Stimulated activated CD4-positive, alpha-beta T cell treated with anti-CD3 and anti-CD28 coated beads, Interleukin-15, amount 100 ng/mL, for 1 hour (primary cell): ENCODE data around the gene SDR42E1.

Experiments
- DNase-seq, 2 donors: peaks; one replicate each; pipeline ENCODE4 v3.0.0-alpha.2; 2020; ENCODE audit warnings: low read depth in 1 of 2, low spot score in 1 of 2

Gene SDR42E1, protein sequence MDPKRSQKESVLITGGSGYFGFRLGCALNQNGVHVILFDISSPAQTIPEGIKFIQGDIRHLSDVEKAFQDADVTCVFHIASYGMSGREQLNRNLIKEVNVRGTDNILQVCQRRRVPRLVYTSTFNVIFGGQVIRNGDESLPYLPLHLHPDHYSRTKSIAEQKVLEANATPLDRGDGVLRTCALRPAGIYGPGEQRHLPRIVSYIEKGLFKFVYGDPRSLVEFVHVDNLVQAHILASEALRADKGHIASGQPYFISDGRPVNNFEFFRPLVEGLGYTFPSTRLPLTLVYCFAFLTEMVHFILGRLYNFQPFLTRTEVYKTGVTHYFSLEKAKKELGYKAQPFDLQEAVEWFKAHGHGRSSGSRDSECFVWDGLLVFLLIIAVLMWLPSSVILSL

DNA sequence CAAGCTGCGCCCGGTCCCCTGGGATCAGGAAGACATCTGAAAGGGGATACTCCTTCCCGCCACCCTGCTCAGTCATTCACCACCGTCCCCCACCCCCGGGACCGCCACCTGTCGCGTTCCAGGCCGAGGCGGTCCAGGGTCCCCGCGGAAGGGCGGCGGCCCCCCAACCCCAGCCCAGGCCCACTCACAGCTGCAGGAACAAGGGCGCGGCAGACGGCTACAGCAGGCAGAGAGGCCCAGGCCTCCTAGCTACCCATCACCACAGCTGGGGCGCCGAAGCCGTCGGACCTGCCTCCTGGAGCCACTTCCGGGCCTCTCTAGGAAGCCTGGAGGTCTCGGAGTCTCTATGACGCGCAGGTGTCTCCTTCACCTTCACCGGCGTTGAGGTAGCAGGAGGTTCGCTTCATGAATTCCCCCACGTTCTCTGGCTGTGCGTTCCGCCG, at the start of gene SDR42E1:
TSS of gene SDR42E1 (minus strand) at position 272 of the 443 bp plus-strand sequence. CDS start 10,612 bp downstream, outside the sequence.
- peak; percentile 4 to 53 for DNase-seq

DNA sequence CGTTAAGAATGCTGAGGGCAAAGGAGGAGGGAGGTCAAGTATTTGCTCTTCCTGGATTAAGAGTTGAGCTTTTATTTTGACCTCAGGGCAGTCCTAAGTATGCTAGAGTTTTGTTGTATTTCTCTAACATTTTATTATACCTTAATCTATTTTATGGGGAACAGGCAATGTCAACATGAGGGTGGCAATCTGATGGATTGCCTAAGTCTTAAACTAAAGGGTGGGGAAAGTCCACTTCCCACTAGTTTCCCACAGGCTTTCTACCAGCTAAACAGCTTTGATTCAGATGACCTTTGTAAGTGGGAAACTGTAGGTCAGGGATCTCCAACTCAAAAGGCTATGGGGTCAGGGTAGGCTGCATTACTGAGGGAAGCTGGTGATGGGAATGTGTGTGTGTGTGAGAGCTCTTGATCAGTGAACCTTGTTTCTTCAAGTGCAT, 48.7 kb upstream of the SDR42E1 start:
- no peak for DNase-seq

DNA sequence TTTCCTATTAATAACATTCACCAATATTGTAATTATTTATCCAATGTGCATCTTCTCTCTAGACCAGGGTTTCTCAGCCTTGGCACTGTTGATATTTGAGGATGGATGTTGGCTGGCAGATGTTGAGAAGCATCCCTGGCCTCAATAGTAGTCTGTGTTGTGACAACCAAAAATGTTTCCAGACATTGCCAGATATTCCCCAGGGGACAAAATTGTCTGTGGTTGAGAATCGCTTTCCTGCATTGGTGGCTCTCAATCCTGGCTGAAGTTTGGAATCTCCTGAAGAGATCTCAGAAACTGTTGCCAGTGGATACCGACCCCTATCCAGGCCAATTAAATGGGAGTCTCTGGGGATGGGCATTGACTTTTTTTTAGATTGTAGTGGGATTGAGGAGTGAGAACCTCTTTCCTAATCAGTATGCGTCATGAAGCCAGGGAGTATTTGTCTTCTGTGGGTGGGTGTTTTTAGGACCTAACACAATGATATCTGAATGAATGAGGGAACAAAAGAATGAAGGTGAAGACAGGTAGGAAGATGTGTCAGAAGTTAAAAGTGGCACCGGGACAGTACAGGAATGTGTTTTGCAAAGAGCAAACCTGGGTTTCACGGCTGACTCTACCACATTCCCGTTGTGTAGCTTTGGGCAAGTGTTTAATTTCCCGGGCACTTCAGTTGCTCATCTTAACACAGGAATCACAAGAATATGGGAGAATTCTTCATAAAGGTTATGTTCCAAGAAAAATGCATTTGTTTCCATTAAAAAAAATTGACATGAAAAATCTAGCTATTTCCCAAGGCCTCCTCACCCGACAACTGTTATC, 48.1 kb upstream of the SDR42E1 start:
- no peak for DNase-seq

DNA sequence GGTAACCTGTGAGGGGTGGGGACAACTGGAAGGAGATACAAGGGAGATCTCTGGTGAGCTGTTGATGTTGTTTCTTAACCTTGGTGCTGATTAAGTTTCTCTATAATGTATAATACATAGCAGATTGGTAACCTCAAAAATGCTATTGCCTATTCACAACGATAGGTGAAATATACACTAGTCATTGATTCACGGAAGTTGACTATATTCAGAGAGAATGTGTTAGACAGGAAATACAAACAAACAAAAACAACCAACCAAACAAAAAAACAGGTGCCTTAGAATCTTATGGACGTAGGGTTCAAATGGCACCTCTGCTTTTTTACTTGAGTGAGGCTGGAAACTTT, 45.3 kb upstream of the SDR42E1 start:
- no peak for DNase-seq

DNA sequence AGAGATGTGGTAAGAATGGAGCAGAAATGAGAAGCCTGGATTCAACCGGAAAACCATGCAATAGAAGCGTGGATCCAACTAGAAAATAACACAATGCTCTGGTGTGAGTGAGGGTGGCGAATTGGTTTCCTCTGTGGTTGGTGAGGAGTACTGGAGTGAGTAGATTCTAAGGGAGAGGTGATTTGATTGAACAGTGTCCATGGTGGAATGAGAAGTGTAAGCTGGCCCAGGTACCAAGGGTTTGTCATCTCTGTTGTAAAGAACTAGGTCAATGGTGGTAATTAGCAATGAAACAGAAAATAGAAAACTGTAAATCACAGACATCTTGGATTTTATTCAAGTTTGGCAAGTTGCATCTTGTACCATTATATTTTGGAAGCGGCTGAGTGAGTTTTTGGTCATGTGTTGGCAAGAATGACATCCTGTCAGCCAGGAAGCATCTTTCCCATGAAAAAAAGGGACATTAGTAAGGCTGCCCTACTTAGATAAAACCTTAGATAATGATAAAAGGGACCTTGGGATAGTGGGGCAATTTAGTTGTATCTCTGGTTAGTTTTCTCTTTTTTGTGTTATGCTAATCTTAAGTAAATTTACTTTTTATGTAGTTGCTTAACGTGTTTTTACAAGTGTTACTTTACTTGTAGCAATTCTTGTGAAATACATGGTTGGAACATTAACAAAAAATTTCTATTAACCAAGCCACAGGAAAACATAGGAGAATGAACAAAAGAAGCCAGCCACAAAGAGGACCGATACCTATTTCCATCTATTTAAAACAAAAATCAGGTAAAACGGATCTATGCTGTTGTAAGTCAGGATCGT, 44.7 kb upstream of the SDR42E1 start:
- DNase-seq: no peak

DNA sequence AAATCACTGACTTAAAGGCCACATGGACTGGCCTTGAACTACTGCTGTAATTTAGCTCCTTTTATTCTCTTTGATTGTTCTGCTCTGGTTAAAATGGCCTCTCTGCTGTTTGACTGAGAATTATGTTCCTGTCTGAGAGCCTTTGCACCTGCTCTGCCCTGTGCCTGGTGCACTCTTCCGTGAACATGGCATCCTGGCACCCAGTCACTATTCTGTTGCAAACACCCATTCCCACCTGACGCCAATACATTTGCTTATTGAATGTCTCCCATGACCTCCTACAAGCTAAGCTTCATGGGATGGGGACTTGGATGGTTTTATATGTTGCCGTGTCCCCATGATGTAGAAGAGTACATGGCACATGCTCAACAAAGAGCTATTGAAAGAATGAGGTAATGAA, 43.8 kb upstream of the SDR42E1 start:
- DNase-seq: no peak

DNA sequence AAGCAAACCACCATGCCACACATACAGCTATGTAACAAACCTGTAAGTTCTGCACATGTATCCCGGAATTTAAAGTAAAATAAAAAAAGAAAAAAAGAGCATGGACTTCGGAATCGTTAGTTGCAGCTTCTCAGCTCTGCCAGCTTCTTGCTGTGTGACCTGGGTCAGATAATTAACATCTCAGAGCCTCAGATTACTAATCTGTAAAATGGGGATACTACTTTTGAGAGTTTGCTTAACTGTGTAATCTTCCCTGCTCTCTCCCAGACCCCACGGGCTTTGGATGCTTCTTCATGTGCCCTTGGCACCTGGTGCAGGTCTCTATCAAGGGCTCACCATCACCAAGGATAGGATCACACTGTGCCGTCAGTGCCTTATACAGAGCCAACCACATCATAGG, 40.4 kb upstream of the SDR42E1 start:
- DNase-seq: no peak

DNA sequence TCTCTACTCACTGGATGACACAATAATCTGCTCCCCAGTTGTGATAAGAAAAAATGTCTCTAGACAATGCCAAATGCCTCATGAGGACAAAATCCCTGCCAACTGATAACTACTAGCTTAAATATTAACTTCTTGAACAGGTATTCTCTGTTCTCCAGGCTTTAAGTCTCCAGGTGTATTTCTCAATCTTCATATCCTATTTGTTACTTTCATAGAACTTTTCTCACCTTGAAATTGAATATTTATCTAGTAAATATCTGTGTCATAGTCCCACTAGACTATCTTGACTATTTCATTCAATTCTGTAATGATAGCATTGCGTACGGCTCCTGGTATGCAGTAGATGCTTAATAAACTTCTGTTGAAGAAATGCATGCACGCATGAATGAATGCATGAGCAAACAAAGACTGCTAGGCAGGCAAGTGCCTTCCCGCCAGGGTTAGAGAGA, 39.7 kb upstream of the SDR42E1 start:
- no peak for DNase-seq

DNA sequence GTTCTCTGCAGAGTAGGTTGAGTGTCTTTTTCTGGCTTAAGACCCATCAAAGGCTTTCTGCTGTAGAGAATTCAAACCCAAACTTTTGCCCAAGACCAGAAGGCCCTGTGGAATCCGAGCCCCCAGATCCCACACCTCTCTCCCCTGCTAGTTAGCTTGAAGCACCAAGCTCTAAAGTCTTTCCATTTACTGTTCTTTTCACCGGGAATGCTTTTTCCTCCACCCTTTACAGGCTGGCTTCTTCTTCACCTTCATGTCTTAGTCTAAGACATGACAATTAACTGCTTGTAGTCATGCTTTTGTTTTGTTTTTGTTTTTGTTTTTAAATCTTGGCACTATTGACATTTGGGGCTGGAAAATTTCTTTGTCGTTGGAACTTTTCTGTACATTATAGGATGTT, 39.2 kb upstream of the SDR42E1 start:
- DNase-seq: no peak

DNA sequence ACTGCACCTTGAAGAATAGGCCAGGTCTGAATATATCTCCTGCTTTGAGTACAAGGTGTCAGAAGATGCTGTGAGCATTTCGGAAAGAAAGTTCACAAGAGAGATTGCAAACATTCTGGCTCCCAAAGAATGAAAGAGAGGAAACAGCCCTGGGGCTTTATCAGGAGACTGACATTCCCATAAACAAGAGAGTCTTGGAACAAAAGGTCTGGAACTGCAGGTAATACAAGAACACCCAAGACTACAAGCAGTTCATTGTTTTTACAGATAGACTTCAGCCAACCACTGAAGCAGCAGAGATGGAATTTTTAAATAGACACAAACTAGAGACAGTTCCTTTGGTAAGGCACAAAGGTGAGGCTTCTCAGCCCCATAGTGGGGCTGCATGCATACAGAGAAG, 38.2 kb upstream of the SDR42E1 start:
- no peak for DNase-seq

DNA sequence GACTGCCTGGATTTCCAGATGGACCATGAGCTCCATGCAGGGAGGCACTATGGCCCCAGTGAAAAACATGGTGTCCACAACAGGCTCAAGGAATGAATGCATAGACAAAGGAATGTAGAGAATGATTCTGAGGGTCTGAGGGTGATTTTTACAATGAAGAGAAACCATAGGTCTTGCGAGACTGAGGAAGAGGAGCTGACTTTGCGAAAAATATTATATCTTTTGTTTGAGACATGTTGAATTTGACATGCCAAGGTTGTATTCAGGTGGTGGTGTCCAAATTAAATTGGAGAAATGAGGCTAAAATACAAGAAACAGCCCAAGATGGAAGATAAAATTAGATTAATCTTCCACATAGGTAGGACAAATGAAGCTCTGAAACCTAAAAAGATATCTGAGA, 36.5 kb upstream of the SDR42E1 start:
- DNase-seq: no peak

DNA sequence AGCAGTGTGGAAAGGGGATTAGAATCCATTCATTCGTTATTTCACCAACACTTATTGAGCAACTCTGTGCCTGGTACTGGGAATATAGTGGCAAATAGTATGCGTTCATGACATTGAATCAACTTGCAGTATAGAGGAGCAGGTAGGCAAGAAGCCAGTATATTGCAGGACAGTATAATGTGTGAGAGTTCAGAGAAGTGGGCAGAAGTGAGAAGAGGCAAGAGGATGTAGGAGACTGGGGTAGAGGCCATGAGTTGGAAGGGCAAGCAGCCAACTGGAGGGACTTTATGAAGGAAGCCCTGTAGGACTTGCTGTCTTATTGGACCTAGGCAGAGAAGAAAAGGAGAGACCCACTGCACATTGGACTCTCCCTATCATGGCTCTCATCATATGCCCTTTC, 36.1 kb upstream of the SDR42E1 start:
- no peak for DNase-seq

DNA sequence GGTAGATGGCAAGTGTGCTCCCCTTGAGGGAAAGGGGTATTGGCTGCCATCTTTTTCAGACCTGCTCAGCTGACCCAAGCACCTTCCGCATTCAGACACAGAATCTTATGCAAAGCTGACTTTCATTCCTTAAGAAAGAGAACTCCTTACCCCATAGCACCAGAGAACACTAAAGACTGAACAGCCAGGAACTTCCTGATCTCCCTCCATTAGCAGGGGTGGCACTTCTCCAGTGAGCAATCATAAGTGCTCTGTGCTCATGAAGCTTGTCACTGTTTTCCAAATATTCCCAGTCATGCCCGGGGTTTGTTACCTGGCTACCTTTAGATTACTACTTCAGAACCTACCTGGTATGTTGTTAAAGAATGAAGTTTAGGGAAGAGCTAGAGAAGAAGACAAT, 35.7 kb upstream of the SDR42E1 start:
- DNase-seq: no peak

DNA sequence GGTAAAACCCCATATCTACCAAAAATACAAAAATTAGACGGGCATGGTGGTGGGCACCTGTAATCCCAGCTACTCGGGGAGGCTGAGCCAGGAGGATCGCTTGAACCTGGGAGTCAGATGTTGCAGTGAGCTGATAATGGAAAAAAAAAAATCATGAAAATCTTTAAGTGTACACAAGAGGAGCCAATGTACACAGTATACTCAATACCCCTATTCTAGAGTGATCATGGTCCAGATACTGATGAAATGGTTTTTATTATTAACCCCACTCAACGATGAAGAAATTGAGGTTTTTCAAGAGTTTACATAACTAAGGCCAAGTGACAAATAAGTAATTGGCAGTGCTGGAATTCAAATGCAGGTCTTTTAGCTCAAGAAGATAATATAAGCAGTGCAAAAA, 35.3 kb upstream of the SDR42E1 start:
- no peak for DNase-seq

DNA sequence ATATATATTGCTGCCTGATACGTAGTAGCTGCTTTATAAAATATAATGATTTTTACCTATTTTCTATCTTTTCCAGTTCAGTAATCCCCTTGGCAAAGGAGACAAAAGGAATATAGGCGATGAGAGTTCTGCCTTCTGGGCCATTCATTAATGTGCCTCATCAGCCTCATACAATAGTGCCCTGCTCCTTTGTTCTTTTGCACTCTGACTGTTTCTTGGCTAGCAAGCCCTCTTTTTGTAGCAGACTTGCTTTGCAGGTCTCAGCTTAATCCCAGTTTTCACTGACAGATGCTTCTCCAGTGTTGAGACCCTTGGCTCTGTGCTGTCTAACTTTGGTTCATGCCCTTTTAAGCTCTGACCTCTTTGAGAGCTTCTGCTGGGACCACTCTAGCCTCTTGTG, 34.2 kb upstream of the SDR42E1 start:
- DNase-seq: no peak

DNA sequence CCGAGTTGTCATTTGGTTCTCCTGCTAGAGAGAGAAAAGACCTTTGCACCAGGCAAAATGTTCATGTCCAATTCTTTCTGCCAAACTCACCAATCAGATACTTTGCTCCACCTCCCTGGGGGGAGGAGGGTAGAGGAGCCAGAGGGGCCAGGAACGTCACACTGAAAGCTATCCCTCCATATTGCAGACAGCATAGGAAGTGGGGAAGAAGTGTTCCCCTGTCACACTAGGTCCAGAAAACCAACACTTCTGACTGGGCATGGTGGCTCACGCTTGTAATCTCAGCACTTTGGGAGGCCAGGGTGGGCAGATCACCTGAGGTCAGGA, 33.3 kb upstream of the SDR42E1 start:
- DNase-seq: no peak

DNA sequence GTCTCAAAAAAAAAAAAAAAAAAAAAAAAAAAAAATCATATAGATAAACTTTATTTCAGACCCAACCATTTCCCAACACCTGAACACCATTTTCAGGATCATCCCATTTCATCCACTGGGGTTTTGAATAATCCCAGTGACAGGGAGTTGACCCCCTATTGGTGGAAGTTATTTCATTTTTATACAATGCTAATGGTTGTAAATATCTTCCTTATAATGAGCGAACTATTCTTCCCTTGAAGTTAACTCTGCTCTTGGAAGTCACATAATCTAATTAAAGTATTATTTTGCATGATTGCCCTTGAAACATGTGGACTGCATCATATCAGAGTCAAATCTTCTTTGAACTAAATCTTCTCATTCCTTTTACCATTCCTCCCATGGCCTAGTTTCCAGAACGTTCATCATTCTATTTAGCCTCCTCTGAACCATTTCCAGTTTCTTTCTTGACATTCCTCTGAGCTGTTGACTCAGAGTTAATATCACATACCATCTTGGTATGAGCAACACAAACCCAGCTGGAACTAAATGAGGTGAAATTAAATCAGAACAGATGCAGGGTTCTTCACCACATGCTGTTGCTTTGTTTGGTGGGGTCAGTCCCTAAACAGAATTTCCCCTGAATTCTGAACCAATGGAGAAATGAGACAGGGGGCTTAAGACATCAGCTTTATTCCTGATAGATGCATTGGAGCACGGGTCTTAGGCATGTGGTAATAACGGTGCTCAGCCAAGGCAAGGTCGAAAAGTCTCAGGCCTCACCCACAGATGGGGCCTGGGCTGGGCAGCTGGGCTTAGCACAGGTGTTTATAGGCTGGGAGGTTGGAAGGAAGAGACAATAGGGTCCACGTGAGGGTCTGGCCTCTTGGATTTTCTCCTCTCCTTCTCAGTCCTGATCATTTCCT, 32.7 kb upstream of the SDR42E1 start:
- DNase-seq: no peak

DNA sequence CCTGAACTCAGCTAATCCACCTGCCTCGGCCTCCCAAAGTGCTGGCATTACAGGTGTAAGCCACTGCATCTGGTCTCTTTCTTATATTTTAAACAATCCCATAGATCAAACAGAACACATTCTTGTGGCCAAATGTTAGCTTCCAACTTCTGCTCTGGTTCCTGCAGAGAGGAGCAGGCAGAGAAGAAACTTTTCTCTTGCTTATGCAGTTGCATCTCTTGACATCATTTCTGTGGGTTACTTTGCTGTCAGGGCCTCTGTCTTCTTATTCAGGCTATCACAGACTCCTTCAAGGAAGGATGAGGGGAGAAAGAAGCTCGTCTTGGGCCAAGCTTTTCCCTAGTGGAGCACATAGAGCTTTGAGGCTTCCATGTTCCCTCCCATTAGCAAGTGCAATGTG, 31.6 kb upstream of the SDR42E1 start:
- DNase-seq: no peak

DNA sequence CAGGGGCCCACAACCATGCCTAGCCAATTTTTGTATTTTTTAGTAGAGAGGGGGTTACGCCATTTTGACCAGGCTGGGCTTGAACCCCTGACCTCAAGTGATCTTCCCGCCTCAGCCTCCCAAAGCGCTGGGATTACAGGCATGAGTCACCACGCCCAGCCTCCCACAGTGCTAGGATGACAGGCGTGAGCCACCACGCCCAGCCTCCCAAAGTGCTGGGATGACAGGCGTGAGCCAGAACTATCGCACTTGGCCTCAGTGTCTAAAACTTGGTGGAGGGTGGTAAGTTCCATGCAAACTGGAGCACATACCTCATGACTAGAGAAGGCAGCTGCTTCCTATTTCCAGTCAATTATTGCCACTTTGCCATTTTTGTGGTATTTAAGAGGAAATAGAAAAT, 30.9 kb upstream of the SDR42E1 start:
- no peak for DNase-seq

DNA sequence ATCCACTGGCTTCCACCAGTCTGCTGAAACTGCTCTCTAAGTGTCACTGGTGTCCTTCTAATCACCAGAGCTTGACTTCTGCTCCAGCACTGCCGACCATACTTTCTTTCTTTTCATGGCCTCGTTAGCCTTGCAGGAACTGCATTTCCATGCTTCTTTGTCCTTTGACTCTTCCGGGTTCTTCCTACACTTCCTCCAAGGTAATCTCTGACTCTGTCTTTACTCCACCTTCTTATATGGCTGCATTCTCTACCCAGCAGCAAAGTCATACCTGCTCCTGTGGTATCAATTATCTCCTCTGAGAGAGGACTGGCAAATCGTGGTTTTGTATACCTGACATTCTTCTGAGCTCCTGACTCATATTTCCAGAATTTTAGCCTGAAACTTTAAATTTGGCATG, 30.3 kb upstream of the SDR42E1 start:
- DNase-seq: no peak

DNA sequence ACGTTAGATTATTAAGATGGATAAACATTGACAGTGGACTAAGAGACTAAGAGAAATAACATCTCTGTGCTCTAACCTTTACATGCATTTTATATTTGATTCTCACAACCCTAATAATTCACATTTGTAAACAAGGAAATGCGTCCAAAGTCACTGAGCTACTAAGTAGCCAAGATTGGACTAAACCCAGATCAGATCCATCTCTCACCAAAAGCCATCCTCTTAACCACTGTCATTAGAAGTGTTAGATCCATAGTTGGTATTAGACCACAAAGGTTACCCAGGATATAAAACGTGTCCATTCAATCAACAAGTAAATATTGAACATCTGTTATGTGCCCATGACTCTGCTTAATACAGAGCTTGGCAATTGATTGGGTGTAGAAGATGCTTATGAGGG, 29.0 kb upstream of the SDR42E1 start:
- no peak for DNase-seq
